Mucosa of descending colon (tissue), 3 donors: Measurements from ENCODE around the gene PLAU. TPM values are rescaled to one million over a fixed set of nuclear protein-coding genes. Genes with fewer than 3 reads are reported as not detected.
"Not testable (repeated sequence)": the region's sequence is repeated elsewhere in the genome, so short reads cannot be mapped to it uniquely, and the experiment has no call there.

Experiments used
- ATAC-seq: fragments of 200-7000 bp; cut with Tn5 transposase; one replicate; pipeline ENCODE4 v1.9.1; 2020; ENCODE audit warnings: mild to moderate bottlenecking, moderate library complexity
- DNase-seq, 3 donors: peaks; one replicate each; pipeline ENCODE4 v3.0.0-alpha.2; 2020
- H3K36me3 ChIP-seq: fragments of 200-600 bp; one replicate; pipeline ENCODE4 v1.8.0; 2021; ENCODE audit warnings: low read depth, mild to moderate bottlenecking
- H3K4me1 ChIP-seq: fragments of 200-600 bp; one replicate; pipeline ENCODE4 v1.8.0; 2021; ENCODE audit warnings: low read depth, mild to moderate bottlenecking
- H3K4me3 ChIP-seq: fragments of 200-600 bp; one replicate; pipeline ENCODE4 v1.8.0; 2021; ENCODE audit warnings: mild to moderate bottlenecking
- H3K9me3 ChIP-seq: fragments of 200-600 bp; one replicate; pipeline ENCODE4 v1.8.0; 2021; ENCODE audit warnings: mild to moderate bottlenecking
- intact Hi-C, 2 donors: fragments of 100-400 bp; cut with DNase I in 1 of 2; cut with micrococcal nuclease in 1 of 2; formaldehyde crosslinking; loops; one replicate each; pipeline versions ENCODE4 v1.11.0 to v1.11.1; 2022; cut with DNase I, micrococcal nuclease
- total RNA-seq, 3 donors: library from RNA; stranded (reverse); fragmentation: NEBNext Ultra II Directional in 2 of 3; extraction: Animal tissue kit (Norgen Biotek cat#: 25700) in 2 of 3; gene quantifications; one replicate each; pipeline versions ENCODE4 v1.2.1 to v1.2.4, GENCODE V29; 2021 to 2023
- TF ChIP-seq, protein P1 (sequence below): fragments of 200-600 bp; IDR thresholded peaks from one replicate; pipeline ENCODE4 v1.8.0; 2022; ENCODE audit warnings: antibody characterized with exemption, mild to moderate bottlenecking
- donor health status: DM: no; HTN: no; CAD: no; lungs with moderate emphysema.
- donor health status: DM: no; HTN: no; CAD: no.
- donor health status: DM: no; HTN: yes; CAD: no.

PLAU gene
- total RNA-seq, 3 donors from 2014 or later, result 4.6 to 10.3 (median 5.8) TPM

GRCh38 chr10:73917566-73918305 is 6.8 kb downstream of the PLAU start:
- Histone ChIP-seq H3K9me3 (no peaks in the 10 kb centered on the region), H3K4me1 (peaks cover 16% of the 10 kb centered on the region), H3K4me3 (no peak overlapping the region), H3K36me3 (no peaks in the 10 kb centered on the region)
- ATAC-seq (no peak), DNase-seq (no peak)
- TF ChIP-seq, protein P1, sequence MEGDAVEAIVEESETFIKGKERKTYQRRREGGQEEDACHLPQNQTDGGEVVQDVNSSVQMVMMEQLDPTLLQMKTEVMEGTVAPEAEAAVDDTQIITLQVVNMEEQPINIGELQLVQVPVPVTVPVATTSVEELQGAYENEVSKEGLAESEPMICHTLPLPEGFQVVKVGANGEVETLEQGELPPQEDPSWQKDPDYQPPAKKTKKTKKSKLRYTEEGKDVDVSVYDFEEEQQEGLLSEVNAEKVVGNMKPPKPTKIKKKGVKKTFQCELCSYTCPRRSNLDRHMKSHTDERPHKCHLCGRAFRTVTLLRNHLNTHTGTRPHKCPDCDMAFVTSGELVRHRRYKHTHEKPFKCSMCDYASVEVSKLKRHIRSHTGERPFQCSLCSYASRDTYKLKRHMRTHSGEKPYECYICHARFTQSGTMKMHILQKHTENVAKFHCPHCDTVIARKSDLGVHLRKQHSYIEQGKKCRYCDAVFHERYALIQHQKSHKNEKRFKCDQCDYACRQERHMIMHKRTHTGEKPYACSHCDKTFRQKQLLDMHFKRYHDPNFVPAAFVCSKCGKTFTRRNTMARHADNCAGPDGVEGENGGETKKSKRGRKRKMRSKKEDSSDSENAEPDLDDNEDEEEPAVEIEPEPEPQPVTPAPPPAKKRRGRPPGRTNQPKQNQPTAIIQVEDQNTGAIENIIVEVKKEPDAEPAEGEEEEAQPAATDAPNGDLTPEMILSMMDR, result no peak
- intact Hi-C loops, result no loop called here

DNA sequence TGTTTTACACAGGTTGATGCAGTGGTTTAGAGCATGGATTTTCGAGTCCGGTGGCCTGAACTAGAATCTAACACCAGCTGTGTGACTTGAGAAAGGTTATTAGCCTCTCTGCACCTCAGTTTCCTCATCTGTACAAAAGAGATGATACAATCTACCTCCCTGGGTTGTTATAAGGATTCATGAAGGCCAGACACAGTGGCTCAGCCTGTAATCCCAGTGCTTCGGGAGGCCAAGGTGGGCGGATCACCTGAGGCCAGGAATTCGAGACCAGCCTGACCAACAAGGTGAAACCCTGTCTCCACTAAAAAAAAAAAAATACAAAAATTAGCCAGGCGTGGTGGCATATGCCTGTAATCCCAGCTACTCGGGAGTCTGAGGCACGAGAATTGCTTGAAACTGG is 8.5 kb downstream of the PLAU start:
- H3K36me3 ChIP-seq, DNase-seq, H3K4me3 ChIP-seq, intact Hi-C loops, ATAC-seq, H3K9me3 ChIP-seq: not testable (repeated sequence)
- H3K4me1 ChIP-seq, result peaks cover 16% of the 10 kb centered on the region

- TF ChIP-seq, protein P1, result no peak
- H3K9me3 ChIP-seq, result no peaks in the 10 kb centered on the region
- intact Hi-C loops, result no loop called here
- H3K4me3 ChIP-seq, result no peak overlapping the region
- ATAC-seq, result peak; percentile 43
- peaks cover 16% of the 10 kb centered on the region for H3K4me1 ChIP-seq
- H3K36me3 ChIP-seq, result no peaks in the 10 kb centered on the region
- peak in 1 of 3 donors; percentile 30 for DNase-seq
Measured at GRCh38 chr10:73920089-73920488, 9.2 kb downstream of the PLAU start.

DNA sequence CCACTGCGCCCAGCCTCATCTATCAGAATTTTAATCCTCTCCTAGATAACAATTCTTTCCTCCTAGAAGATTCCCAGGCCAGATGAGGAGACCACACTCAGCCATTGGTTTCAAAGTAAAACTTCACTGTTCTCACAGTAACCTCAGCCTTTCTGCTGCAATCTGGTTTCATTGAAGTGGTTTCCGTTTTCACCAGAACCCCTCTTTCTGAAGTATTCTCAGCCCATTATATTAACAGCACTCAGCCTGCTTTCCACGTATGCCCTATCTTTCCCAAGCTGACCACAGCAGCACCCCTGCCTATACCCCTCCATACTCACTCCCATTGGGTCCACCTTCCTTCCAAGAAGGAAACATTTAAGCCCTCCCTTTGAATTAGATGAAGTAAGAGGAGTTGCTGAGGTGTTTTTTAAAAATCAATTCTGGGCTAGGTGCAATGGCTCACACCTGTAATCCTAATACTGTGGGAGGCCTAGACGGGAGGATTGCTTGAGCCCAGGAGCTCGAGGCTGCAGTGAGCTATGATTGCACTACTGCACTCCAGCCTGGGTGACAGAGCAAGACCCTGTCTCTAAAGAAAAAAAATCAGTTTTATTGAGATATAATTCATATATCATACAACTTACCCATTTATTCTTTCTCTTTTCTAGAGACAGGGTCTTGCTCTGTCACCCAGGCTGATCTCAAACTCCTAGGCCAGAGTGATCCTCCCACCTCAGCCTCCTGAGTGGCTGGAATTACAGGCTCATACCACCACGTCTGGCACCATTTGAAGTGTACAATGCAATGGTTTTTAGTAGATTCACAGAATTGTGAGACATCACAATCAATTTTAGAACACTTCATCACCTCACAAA is 11.3 kb downstream of the PLAU start:
- TF ChIP-seq, protein P1, result no peak
- peaks cover 2% of the 10 kb centered on the region for H3K4me1 ChIP-seq
- H3K36me3 ChIP-seq, result no peaks in the 10 kb centered on the region
- ATAC-seq (no peak), DNase-seq (no peak)
- H3K4me3 ChIP-seq, result no peak overlapping the region
- intact Hi-C loops, result no loop called here
- H3K9me3 ChIP-seq, result no peaks in the 10 kb centered on the region

GRCh38 chr10:73922864-73923133 is 11.9 kb downstream of the PLAU start:
- ATAC-seq (no peak), DNase-seq (no peak)
- Histone ChIP-seq H3K4me1 (no peaks in the 10 kb centered on the region), H3K9me3 (no peaks in the 10 kb centered on the region), H3K4me3 (no peak overlapping the region), H3K36me3 (no peaks in the 10 kb centered on the region)
- intact Hi-C loops, result no loop called here
- TF ChIP-seq, protein P1, result no peak

DNA sequence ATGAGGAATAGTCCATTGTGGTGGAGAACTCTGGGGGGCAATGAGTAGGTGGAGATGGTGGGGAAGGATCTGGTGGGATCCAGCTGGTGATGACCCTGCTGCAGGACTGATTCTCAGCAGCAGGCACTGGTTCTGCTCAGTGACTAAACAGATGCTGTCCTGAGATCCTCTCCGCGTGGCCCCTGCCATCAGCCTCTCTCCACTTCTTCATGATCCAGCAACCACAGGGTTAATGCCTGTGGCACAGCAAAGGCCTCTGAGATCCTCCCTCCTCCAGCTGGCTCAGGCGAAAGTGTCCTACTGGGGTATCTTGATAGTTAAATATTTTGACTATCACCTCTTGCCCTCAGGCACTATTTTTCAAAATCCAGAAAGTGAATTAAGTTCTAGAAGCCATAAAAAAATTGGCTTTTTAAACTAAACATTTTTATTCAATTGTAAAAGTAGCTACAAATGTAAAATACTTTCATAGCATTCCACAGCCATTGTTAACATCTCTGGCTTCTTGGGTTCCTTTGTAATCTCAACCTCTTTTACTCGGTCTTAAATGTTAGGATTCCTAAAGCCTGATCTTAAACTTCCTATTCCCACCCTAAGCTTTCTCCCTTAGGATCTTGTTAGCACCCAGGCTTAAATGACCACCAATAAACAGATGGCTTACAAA is 13.1 kb downstream of the PLAU start:
- DNase-seq (no peak), ATAC-seq (no peak)
- Histone ChIP-seq H3K36me3 (no peaks in the 10 kb centered on the region), H3K4me3 (no peak overlapping the region), H3K9me3 (no peaks in the 10 kb centered on the region), H3K4me1 (no peaks in the 10 kb centered on the region)
- intact Hi-C loops, result no loop called here
- TF ChIP-seq, protein P1, result no peak
